B cell (primary cell): Measurements from ENCODE around the gene OSTC. TPM values are rescaled to one million over a fixed set of nuclear protein-coding genes. Genes with fewer than 3 reads are reported as not detected.
"Not testable (repeated sequence)": the region's sequence is repeated elsewhere in the genome, so short reads cannot be mapped to it uniquely, and the experiment has no call there.

Experiments used
- ATAC-seq: fragments of 200-7000 bp; cut with Tn5 transposase; one replicate; pipeline ENCODE4 v1.10.0; 2021; ENCODE audit warnings: low read depth, mild to moderate bottlenecking, moderate number of reproducible peaks, moderate library complexity
- CTCF ChIA-PET: fragments of 350-600 bp; sonication (Branson Sonifier 250); formaldehyde crosslinking; loops from one replicate; lab custom pipeline; 2021; ENCODE audit warnings: antibody characterized with exemption, inconsistent platforms; lab: Charles Lee
- POLR2A ChIA-PET: fragments of 350-600 bp; sonication (Branson Sonifier 250); formaldehyde crosslinking; loops from one replicate; lab custom pipeline; 2021; ENCODE audit warnings: antibody characterized with exemption; lab: Charles Lee
- DNase-seq: peaks from one replicate; pipeline ENCODE4 v3.0.0; 2013
- H2AFZ ChIP-seq: 2 replicates; pipeline ENCODE4 v1.6.1; 2012; ENCODE audit warnings: mild to moderate bottlenecking, low read depth, low read length; ENCODE audit not compliant: insufficient read depth, poor library complexity, severe bottlenecking
- H3K27ac ChIP-seq, 2 donors: 1 replicate in 1 of 2; 2 replicates in 1 of 2; pipeline ENCODE4 v1.5.1; 2012 to 2013; ENCODE audit warnings: low read length in 2 of 2, mild to moderate bottlenecking in 2 of 2, moderate library complexity in 1 of 2
- H3K27me3 ChIP-seq, 4 experiments: fragments of 200-600 bp in 1 of 4; sonication (generic) in 1 of 4; replicated peaks in 1 of 4; 1 replicate in 2 of 4; 2 replicates in 2 of 4; pipeline versions ENCODE4 v1.6.1 to v1.7.0; 2013 to 2016; ENCODE audit warnings: low read length in 3 of 4, mild to moderate bottlenecking in 2 of 4, mixed read lengths in 1 of 4, moderate library complexity in 1 of 4; ENCODE audit not compliant: insufficient read depth in 4 of 4, control insufficient read depth in 3 of 4; ENCODE audit errors: control extremely low read depth in 1 of 4
- H3K36me3 ChIP-seq, 2 experiments: replicated peaks in 1 of 2; 1 replicate in 1 of 2; 2 replicates in 1 of 2; pipeline versions ENCODE4 v1.6.1 to v1.7.1; 2013; ENCODE audit warnings: low read length in 1 of 2; ENCODE audit not compliant: insufficient read depth in 2 of 2, control insufficient read depth in 1 of 2; ENCODE audit errors: control extremely low read depth in 1 of 2, extremely low read depth in 1 of 2
- H3K4me1 ChIP-seq, 2 donors: fragments of 200-600 bp in 1 of 2; sonication (generic) in 1 of 2; 1 replicate in 1 of 2; 2 replicates in 1 of 2; pipeline versions ENCODE4 v1.5.1 to v1.6.1; 2013 to 2017; ENCODE audit warnings: low read length in 2 of 2; ENCODE audit not compliant: control insufficient read depth in 2 of 2, insufficient read depth in 2 of 2
- H3K4me2 ChIP-seq: replicated peaks from 2 replicates; pipeline ENCODE3; 2012; ENCODE audit warnings: mild to moderate bottlenecking, low read depth, low read length; ENCODE audit not compliant: poor library complexity, severe bottlenecking
- H3K4me3 ChIP-seq, 5 experiments: fragments of 200-600 bp in 1 of 5; sonication (generic) in 1 of 5; 1 replicate in 3 of 5; 2 replicates in 2 of 5; pipeline versions ENCODE4 v1.5.1 to v1.7.0; 2011 to 2016; ENCODE audit warnings: low read length in 4 of 5, mild to moderate bottlenecking in 4 of 5, low read depth in 2 of 5, control low read depth in 1 of 5, moderate library complexity in 1 of 5; ENCODE audit not compliant: insufficient read depth in 1 of 5; ENCODE audit errors: control extremely low read depth in 1 of 5, extremely low read depth in 1 of 5
- H3K79me2 ChIP-seq: fragments of 200-600 bp; sonication (generic); one replicate; pipeline ENCODE4 v1.6.0; 2016; ENCODE audit warnings: low read length; ENCODE audit not compliant: control insufficient read depth, insufficient read depth
- H3K9ac ChIP-seq: fragments of 200-600 bp; sonication (generic); 2 replicates; pipeline ENCODE4 v1.6.1; 2017; ENCODE audit warnings: mild to moderate bottlenecking, low read length, moderate library complexity
- H3K9me3 ChIP-seq, 3 donors: one replicate each; pipeline versions ENCODE4 v1.6.1 to v1.7.1; 2013; ENCODE audit warnings: low read length in 2 of 3; ENCODE audit not compliant: control insufficient read depth in 2 of 3, insufficient read depth in 1 of 3; ENCODE audit errors: control extremely low read depth in 1 of 3
- H4K20me1 ChIP-seq: 2 replicates; pipeline ENCODE4 v1.6.0; 2012; ENCODE audit warnings: mild to moderate bottlenecking, low read length; ENCODE audit not compliant: insufficient read depth, control insufficient read depth, poor library complexity, severe bottlenecking
- H3K27ac Mint-ChIP-seq: one replicate; pipeline ENCODE4 v1.8.0; 2021; ENCODE audit warnings: mixed read lengths
- H3K27me3 Mint-ChIP-seq: one replicate; pipeline ENCODE4 v1.8.0; 2021; ENCODE audit warnings: mixed read lengths
- H3K4me1 Mint-ChIP-seq: one replicate; pipeline ENCODE4 v1.8.0; 2021; ENCODE audit warnings: mixed read lengths
- H3K4me3 Mint-ChIP-seq: one replicate; pipeline ENCODE4 v1.8.0; 2021; ENCODE audit warnings: mixed read lengths
- H3K9me3 Mint-ChIP-seq: one replicate; pipeline ENCODE4 v1.8.0; 2022; ENCODE audit warnings: mixed read lengths; ENCODE audit not compliant: insufficient read depth
- EZH2 ChIP-seq: IDR thresholded peaks from 2 replicates; pipeline ENCODE4 v1.6.1; 2012; ENCODE audit warnings: borderline replicate concordance, low read depth, mild to moderate bottlenecking, moderate library complexity, low read length; ENCODE audit not compliant: insufficient read depth, poor library complexity, severe bottlenecking
- WGBS: methylation state at CpG from one replicate; pipeline ENCODE4 v1.1.5; 2013; ENCODE audit warnings: missing lambda C conversion rate; ENCODE audit not compliant: insufficient coverage; 5-methylcytosine and 5-hydroxymethylcytosine counted together
- intact Hi-C: fragments of 100-400 bp; cut with micrococcal nuclease; formaldehyde crosslinking; loops from one replicate; pipeline ENCODE4 v1.10.0; 2022
- polyA plus RNA-seq: library from polyadenylated mRNA; depleted of rRNA; stranded (reverse); fragments of >200 nt; gene quantifications from 2 replicates; pipeline ENCODE4 v1.2.3, GENCODE V29; 2012
- total RNA-seq, 2 donors: library from RNA; stranded (reverse); fragments of 120-200 nt in 1 of 2; gene quantifications; 1 replicate in 1 of 2; 2 replicates in 1 of 2; pipeline versions ENCODE4 v1.2.3 to v1.2.4, GENCODE V29; 2013 to 2022
- TF ChIP-seq, protein P1 (sequence below): fragments of 200-600 bp; IDR thresholded peaks from one replicate; pipeline ENCODE4 v1.8.0; 2022; ENCODE audit warnings: antibody characterized with exemption, mild to moderate bottlenecking

Gene OSTC
- total and polyA plus RNA-seq, 2 donors (not counting 1 experiment from before 2014, with no cell fraction given): 33.3 to 38.9 TPM

DNA sequence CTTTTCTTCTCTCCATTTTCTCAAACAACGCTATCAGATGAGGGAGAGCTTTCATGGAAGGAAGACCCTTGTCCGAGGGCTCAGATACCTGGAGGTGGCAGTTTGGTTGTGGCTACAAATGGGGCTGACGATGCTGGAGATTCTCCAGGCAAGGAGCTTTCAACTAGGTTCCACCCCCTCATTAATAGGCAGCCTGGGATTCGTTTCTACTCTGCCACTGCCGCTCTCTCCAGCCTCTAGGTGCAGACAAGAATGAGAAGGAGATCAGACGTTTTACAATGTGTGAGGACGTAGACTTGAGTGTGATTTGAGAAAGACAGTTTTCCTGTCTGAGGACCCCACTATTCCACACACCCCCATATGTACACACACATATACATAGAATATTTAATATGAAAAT is 59.3 kb downstream of the OSTC start:
- H2AFZ ChIP-seq: no peak overlapping the region
- no CpG with 5 or more reads among the region's 7 CpGs for WGBS
- no peak overlapping the region for H3K27ac Mint-ChIP-seq
- no peak overlapping the region for H3K9ac ChIP-seq
- H3K4me2 ChIP-seq: no peak overlapping the region
- ChIA-PET CTCF (no interaction called here), POLR2A (no interaction called here)
- no peaks in the 10 kb centered on the region for H3K79me2 ChIP-seq
- no peaks in the 10 kb centered on the region for H3K4me1 Mint-ChIP-seq
- no peak overlapping the region for H3K4me3 ChIP-seq
- H3K27me3 Mint-ChIP-seq: peaks cover 7% of the 10 kb centered on the region
- no peak for ATAC-seq
- H3K4me3 Mint-ChIP-seq: no peak overlapping the region
- no peaks in the 10 kb centered on the region for H3K36me3 ChIP-seq
- no peak overlapping the region for H3K27ac ChIP-seq
- no peaks in the 10 kb centered on the region for H3K4me1 ChIP-seq
- TF ChIP-seq EZH2: no peak
- TF ChIP-seq, protein P1, sequence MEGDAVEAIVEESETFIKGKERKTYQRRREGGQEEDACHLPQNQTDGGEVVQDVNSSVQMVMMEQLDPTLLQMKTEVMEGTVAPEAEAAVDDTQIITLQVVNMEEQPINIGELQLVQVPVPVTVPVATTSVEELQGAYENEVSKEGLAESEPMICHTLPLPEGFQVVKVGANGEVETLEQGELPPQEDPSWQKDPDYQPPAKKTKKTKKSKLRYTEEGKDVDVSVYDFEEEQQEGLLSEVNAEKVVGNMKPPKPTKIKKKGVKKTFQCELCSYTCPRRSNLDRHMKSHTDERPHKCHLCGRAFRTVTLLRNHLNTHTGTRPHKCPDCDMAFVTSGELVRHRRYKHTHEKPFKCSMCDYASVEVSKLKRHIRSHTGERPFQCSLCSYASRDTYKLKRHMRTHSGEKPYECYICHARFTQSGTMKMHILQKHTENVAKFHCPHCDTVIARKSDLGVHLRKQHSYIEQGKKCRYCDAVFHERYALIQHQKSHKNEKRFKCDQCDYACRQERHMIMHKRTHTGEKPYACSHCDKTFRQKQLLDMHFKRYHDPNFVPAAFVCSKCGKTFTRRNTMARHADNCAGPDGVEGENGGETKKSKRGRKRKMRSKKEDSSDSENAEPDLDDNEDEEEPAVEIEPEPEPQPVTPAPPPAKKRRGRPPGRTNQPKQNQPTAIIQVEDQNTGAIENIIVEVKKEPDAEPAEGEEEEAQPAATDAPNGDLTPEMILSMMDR: no peak
- no peaks in the 10 kb centered on the region for H3K27me3 ChIP-seq
- H4K20me1 ChIP-seq: no peaks in the 10 kb centered on the region
- DNase-seq: no peak
- intact Hi-C loops: no loop called here
- H3K9me3 ChIP-seq: no peaks in the 10 kb centered on the region
- H3K9me3 Mint-ChIP-seq: no peaks in the 10 kb centered on the region

DNA sequence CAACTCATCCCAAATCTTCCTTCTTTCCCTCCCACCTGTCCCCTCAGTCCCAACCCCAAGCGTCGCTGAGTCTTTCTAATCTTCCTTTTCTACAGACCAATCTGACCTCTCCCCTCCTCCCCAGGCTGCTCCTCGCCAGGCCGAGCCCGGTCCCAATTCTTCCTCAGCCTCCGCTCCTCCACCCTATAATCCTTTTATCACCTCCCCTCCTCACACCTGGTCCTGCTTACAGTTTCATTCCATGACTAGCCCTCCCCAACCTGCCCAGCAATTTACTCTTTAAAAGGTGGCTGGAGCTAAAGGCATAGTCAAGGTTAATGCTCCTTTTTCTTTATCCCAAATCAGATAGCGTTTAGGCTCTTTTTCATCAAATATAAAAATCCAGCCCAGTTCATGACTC is 60.2 kb downstream of the OSTC start:
- H3K27me3 Mint-ChIP-seq: peaks cover 12% of the 10 kb centered on the region
- H4K20me1 ChIP-seq, H3K27ac Mint-ChIP-seq, H3K9me3 Mint-ChIP-seq, ATAC-seq, intact Hi-C loops, H3K4me1 Mint-ChIP-seq, CTCF ChIA-PET, DNase-seq, H3K9ac ChIP-seq, H3K79me2 ChIP-seq, H3K4me1 ChIP-seq, H3K4me3 Mint-ChIP-seq, H3K36me3 ChIP-seq, POLR2A ChIA-PET, H3K27me3 ChIP-seq, H2AFZ ChIP-seq, H3K27ac ChIP-seq, H3K4me2 ChIP-seq, H3K9me3 ChIP-seq, H3K4me3 ChIP-seq: not testable (repeated sequence)
- 90% methylated on average over 7 of the region's 7 CpGs for WGBS
